ENCODE measurements around the gene NFIC. TPM values are rescaled to one million over a fixed set of nuclear protein-coding genes. Genes with fewer than 3 reads are reported as not detected.

The NFIC gene
- total RNA-seq, 1 experiment from 2014 or later: 85.5 TPM

DNA sequence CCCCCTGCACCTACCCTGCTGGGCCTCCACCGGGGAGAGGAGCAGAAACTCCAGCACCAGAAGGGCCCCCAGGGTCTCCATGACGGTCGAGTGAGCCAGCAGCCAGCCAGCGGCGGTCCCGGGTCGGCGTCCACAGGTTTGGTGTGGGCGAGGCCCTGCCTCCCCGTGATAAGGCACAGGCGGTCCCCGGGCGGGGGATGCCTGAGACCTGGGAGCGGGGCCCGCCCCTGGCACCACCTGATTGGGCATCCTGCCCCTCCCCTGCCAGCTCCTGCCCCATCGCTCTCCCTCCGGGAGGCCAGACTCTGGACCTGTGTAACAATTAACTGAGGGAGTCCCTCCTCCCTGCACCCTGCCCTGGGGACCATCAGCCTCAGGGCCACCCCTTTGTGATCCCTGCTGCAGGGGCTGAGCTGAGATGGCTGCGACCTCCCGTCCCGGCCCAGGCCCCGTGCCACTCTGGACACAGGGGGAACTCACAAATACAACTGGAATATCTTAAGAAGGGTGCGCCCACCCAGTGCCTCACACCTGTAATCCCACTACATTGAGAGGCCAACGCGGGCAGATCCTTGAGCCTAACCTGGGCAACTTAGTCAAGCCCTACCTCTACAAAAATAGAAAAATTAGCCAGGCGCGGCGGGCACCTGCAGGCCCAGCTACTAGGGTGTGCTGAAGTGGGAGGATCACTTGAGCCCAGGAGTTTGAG, 114.2 kb downstream of the NFIC start, which contains the start of gene SMIM24:
SMIM24 (minus strand) TSS at position 143 of the 709 bp plus-strand sequence; CDS start at position 81, 62 bp downstream.
- CTCF ChIA-PET: interaction anchor here (1.1 kb wide), 1 partner anchor 155 kb away, joined by 4 read pairs; no protein-coding TSS in a partner anchor
- H3K4me3 Mint-ChIP-seq (ENCODE audit: unreplicated experiment): no peak within 1 kb of the TSS
- no peak within 1 kb of the TSS for H3K27ac Mint-ChIP-seq (ENCODE audit: low read depth, unreplicated experiment)

DNA sequence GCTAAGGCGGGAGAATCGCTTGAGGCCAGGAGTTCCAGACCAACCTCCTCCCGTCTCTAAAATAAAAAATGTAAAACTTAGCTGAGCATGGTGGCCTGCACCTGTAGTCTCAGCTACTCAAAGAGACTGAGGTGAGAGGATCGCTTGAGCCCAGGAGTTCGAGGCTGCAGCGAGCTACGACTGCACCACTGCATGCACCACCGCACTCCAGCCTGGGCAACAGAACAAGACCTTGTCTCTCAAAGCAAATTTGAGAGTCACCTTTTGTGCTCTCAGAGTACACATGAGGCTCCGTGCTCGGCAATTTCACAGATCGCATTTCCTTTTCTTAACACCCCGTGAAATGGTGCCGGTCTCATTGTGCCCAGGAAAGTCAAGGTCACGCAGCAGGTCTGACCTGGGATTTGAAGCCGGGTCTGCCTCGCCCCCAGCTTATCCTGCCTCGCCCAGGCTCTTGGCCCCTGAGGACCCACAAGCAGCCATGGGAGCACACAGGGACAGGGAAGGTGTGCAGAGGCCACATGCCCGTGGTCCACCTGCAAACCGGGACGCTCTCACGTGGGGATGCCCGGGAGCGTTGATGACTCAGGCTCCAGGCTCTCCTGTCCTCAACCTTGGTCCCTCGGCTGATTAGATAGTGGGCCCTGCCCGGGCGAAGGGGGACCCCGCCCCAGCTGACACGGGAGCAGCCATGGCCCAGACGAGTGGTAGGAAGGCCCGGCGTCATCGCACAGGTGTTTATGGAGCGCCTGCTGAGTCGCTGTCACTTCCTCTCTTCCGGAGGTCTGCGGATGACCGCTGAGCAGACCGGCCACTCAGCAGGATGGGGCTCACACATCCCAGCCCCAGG, 115.1 kb downstream of the NFIC start:
- H3K27me3 Mint-ChIP-seq (ENCODE audit: insufficient read depth, unreplicated experiment): no peaks in the 10 kb centered on the region
- CTCF ChIA-PET: interaction anchor here (1.1 to 2.9 kb wide), 2 partner anchors 8 to 156 kb away, joined by 4 to 22 read pairs; no protein-coding TSS in a partner anchor
- H3K36me3 Mint-ChIP-seq (ENCODE audit: insufficient read depth, unreplicated experiment): no peaks in the 10 kb centered on the region
- TF ChIP-seq, protein P1, sequence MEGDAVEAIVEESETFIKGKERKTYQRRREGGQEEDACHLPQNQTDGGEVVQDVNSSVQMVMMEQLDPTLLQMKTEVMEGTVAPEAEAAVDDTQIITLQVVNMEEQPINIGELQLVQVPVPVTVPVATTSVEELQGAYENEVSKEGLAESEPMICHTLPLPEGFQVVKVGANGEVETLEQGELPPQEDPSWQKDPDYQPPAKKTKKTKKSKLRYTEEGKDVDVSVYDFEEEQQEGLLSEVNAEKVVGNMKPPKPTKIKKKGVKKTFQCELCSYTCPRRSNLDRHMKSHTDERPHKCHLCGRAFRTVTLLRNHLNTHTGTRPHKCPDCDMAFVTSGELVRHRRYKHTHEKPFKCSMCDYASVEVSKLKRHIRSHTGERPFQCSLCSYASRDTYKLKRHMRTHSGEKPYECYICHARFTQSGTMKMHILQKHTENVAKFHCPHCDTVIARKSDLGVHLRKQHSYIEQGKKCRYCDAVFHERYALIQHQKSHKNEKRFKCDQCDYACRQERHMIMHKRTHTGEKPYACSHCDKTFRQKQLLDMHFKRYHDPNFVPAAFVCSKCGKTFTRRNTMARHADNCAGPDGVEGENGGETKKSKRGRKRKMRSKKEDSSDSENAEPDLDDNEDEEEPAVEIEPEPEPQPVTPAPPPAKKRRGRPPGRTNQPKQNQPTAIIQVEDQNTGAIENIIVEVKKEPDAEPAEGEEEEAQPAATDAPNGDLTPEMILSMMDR (IDR thresholded peaks at IDR 0.05; ENCODE audit: unreplicated experiment): no peak
- H3K4me1 Mint-ChIP-seq (ENCODE audit: insufficient read depth, unreplicated experiment): peaks cover 5% of the 10 kb centered on the region
- DNase-seq (ENCODE audit: unreplicated experiment): no peak
- no peak overlapping the region for H3K27ac Mint-ChIP-seq (ENCODE audit: low read depth, unreplicated experiment)
- BruUV-seq (replicated peaks): no TSS peak
- POLR2A ChIA-PET: interaction anchor here (2.2 kb wide), 1 partner anchor 19 kb away, joined by 10 read pairs; the partner anchor contains the start of gene DOHH
- H3K9me3 Mint-ChIP-seq (ENCODE audit: unreplicated experiment): no peaks in the 10 kb centered on the region
- intact Hi-C loops (cut with micrococcal nuclease): no loop called here
- no peak overlapping the region for H3K4me3 Mint-ChIP-seq (ENCODE audit: unreplicated experiment)

More for the DNA sequence above, 114.2 kb downstream of the NFIC start, which contains the start of gene SMIM24:
- Mint-ChIP-seq H3K4me1 (ENCODE audit: insufficient read depth, unreplicated experiment) (peaks cover 5% of the 10 kb centered on the region), H3K36me3 (ENCODE audit: insufficient read depth, unreplicated experiment) (no peaks in the 10 kb centered on the region), H3K9me3 (ENCODE audit: unreplicated experiment) (no peaks in the 10 kb centered on the region), H3K27me3 (ENCODE audit: insufficient read depth, unreplicated experiment) (no peaks in the 10 kb centered on the region)
- no peak for DNase-seq (ENCODE audit: unreplicated experiment)
- TF ChIP-seq, protein P1 (IDR thresholded peaks at IDR 0.05; ENCODE audit: unreplicated experiment): no peak
- POLR2A ChIA-PET: interaction anchor here (1.4 kb wide), 1 partner anchor 20 kb away, joined by 5 read pairs; the partner anchor contains the start of gene DOHH
- intact Hi-C loops (cut with micrococcal nuclease): no loop called here
- BruUV-seq (replicated peaks): no TSS peak

GRCh38 chr19:3482507-3483225, 116.3 kb downstream of the NFIC start:
- BruUV-seq (replicated peaks): no TSS peak
- TF ChIP-seq, protein P1 (IDR thresholded peaks at IDR 0.05; ENCODE audit: unreplicated experiment): no peak
- intact Hi-C loops (cut with micrococcal nuclease): no loop called here
- CTCF ChIA-PET: interaction anchor here (0.6 to 6.5 kb wide), 5 partner anchors 10 to 296 kb away, joined by 3 to 76 read pairs (median 4); no protein-coding TSS in a partner anchor
- DNase-seq (ENCODE audit: unreplicated experiment): no peak
- Mint-ChIP-seq H3K27me3 (ENCODE audit: insufficient read depth, unreplicated experiment) (no peaks in the 10 kb centered on the region), H3K36me3 (ENCODE audit: insufficient read depth, unreplicated experiment) (no peaks in the 10 kb centered on the region), H3K4me1 (ENCODE audit: insufficient read depth, unreplicated experiment) (peaks cover 5% of the 10 kb centered on the region), H3K4me3 (ENCODE audit: unreplicated experiment) (no peak overlapping the region), H3K9me3 (ENCODE audit: unreplicated experiment) (no peaks in the 10 kb centered on the region), H3K27ac (ENCODE audit: low read depth, unreplicated experiment) (no peak overlapping the region)
- POLR2A ChIA-PET: interaction anchor here (0.6 to 2.2 kb wide), 5 partner anchors 12 to 183 kb away, joined by 3 to 10 read pairs (median 4); partner anchors contain the start of gene DOHH

Data from MCF 10A (cell line).